Measurements from ENCODE around the gene NR2F6. TPM values are rescaled to one million over a fixed set of nuclear protein-coding genes. Genes with fewer than 3 reads are reported as not detected.

NR2F6 gene
- total and polyA plus RNA-seq, 2 of the 4 experiments (the other 2 are of a cell fraction) = 8.4 to 20.5 TPM

DNA sequence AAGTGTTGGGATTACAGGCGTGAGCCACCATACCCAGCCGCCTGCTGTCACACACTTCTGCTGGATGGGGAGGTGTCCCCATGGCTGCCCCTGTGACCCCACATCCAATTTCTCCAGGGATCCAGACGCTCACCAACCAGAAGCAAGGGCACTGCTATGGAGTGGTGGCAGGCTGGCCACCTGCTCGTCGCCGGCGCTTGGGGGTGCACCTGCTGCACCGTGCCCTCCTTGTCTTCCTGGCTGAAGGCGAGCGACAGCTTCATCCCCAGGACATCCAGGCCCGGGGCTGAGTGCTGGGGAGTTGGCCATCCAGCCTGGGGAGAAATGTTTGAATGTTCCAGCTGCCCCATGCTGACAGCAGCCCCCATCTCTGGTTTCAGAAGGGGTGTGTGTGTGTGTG is 40.5 kb upstream of the NR2F6 start:
- POLR2A ChIA-PET (ENCODE audit: unreplicated experiment) = no interaction called here
- Histone ChIP-seq H3K14ac (replicated peaks; ENCODE audit: low read depth, low read length) (no peak overlapping the region), H3K23ac (ENCODE audit: low read depth, low read length) (no peak overlapping the region), H3K4ac (ENCODE audit: low read depth, low read length) (no peak overlapping the region), H3K56ac (ENCODE audit: extremely low read depth, insufficient read depth, low read length) (no peak overlapping the region), H2BK15ac (ENCODE audit: low read depth, low read length) (no peak overlapping the region), H2BK20ac (ENCODE audit: low read depth, low read length) (no peak overlapping the region), H4K8ac (ENCODE audit: low read depth in 2 of 2, low read length in 2 of 2) (no peak overlapping the region), H2BK5ac (ENCODE audit: low read depth, low read length, poor library complexity, severe bottlenecking) (no peak overlapping the region), H2BK120ac (ENCODE audit: low read depth, low read length) (no peak overlapping the region), H3K4me3 (ENCODE audit: insufficient read depth, low read depth, low read length) (no peak overlapping the region), H4K20me1 (ENCODE audit: insufficient read depth, low read length) (no peaks in the 10 kb centered on the region), H3K79me1 (ENCODE audit: low read depth in 1 of 2, low read length in 2 of 2) (no peaks in the 10 kb centered on the region), H3K9me1 (ENCODE audit: insufficient read depth, low read length) (no peaks in the 10 kb centered on the region), H3K9ac (ENCODE audit: low read depth, low read length) (no peak overlapping the region), H4K5ac (ENCODE audit: low read depth, low read length) (no peak overlapping the region), H3K18ac (ENCODE audit: low read depth, low read length) (no peak overlapping the region), H2AK5ac (ENCODE audit: low read depth, low read length) (no peak overlapping the region), H4K91ac (ENCODE audit: insufficient read depth, low read depth, low read length) (no peak overlapping the region), H2AFZ (replicated peaks; ENCODE audit: low read length, poor library complexity) (no peak overlapping the region), H3K9me3 (ENCODE audit: control insufficient read depth, insufficient read depth, low read length) (no peaks in the 10 kb centered on the region), H3K4me2 (ENCODE audit: low read depth, low read length) (no peak overlapping the region), H3K27me3 (ENCODE audit: control insufficient read depth, insufficient read depth, low read length) (no peaks in the 10 kb centered on the region), H2AK9ac (replicated peaks; ENCODE audit: low read depth, low read length, poor library complexity) (peak overlapping the region; percentile 42), H3K27ac (ENCODE audit: insufficient read depth, low read length) (no peak overlapping the region), H3K4me1 (ENCODE audit: control insufficient read depth, insufficient read depth, low read length) (peaks cover 2% of the 10 kb centered on the region; the same call in 1 of the 2 replicates), H3K36me3 (ENCODE audit: control insufficient read depth, insufficient read depth, low read length) (no peaks in the 10 kb centered on the region)
- in situ Hi-C loops (cut with MboI; ENCODE audit: low sequenced_read_pairs) (loop anchor here (5.0 to 10.0 kb wide), 2 partner anchors 81 to 214 kb away; no protein-coding TSS in a partner anchor), dilution Hi-C loops (cut with HindIII; ENCODE audit: low sequenced_read_pairs, unreplicated experiment) (no loop called here), intact Hi-C loops (cut with micrococcal nuclease) (loop anchor here (10.0 kb wide), 1 partner anchor 511 kb away; no protein-coding TSS in a partner anchor)
- CTCF ChIA-PET = no interaction called here
- DNase-seq (no peak), ATAC-seq (ENCODE audit: low read depth) (no peak)
- WGBS, 2 experiments (ENCODE audit: extremely low coverage in 2 of 2, insufficient read length in 1 of 2) = 94% methylated on average over 7 of the region's 11 CpGs; no CpG with 5 or more reads in 1 of the 2 experiments
- BruUV-seq (replicated peaks) = no TSS peak
- TF ChIP-seq, protein P1, sequence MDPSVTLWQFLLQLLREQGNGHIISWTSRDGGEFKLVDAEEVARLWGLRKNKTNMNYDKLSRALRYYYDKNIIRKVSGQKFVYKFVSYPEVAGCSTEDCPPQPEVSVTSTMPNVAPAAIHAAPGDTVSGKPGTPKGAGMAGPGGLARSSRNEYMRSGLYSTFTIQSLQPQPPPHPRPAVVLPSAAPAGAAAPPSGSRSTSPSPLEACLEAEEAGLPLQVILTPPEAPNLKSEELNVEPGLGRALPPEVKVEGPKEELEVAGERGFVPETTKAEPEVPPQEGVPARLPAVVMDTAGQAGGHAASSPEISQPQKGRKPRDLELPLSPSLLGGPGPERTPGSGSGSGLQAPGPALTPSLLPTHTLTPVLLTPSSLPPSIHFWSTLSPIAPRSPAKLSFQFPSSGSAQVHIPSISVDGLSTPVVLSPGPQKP (IDR thresholded peaks at IDR 0.05; ENCODE audit: borderline replicate concordance, low read depth, low read length) = no peak
- no peak for TF ChIP-seq NFE2L2 (IDR thresholded peaks at IDR 0.05; ENCODE audit: low read depth, low read length)
- no peak for TF ChIP-seq SMC3 (IDR thresholded peaks at IDR 0.05; ENCODE audit: low read depth, low read length)
- no peak for TF ChIP-seq CEBPB (IDR thresholded peaks at IDR 0.05; ENCODE audit: low read depth, low read length)
- TF ChIP-seq BHLHE40 (IDR thresholded peaks at IDR 0.05; ENCODE audit: low read depth, low read length) = no peak

All from IMR-90 (cell line).